ENCODE results near the gene ZNF341.

DNA sequence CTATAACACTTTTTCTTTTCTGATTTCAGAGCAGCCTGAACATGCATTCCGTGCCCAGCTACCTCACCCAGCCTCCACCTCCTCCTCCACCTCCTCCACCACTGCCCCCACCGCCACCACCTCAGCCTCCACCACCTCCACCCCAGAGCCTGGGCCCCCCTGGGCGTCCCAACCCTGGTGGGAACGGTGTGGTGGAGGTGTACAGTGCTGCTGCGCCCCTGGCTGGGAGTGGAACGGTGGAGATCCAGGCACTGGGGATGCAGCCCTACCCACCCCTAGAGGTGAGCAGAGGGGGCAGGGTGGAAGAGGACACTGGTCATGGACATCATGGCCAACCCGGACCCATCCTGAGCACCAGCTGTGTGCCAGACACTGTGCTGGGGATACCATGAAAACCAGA, 21.3 kb downstream of the ZNF341 start:
- no peak for TF ChIP-seq POLR2A (IDR thresholded peaks at IDR 0.05)
- TF ChIP-seq, protein P1, sequence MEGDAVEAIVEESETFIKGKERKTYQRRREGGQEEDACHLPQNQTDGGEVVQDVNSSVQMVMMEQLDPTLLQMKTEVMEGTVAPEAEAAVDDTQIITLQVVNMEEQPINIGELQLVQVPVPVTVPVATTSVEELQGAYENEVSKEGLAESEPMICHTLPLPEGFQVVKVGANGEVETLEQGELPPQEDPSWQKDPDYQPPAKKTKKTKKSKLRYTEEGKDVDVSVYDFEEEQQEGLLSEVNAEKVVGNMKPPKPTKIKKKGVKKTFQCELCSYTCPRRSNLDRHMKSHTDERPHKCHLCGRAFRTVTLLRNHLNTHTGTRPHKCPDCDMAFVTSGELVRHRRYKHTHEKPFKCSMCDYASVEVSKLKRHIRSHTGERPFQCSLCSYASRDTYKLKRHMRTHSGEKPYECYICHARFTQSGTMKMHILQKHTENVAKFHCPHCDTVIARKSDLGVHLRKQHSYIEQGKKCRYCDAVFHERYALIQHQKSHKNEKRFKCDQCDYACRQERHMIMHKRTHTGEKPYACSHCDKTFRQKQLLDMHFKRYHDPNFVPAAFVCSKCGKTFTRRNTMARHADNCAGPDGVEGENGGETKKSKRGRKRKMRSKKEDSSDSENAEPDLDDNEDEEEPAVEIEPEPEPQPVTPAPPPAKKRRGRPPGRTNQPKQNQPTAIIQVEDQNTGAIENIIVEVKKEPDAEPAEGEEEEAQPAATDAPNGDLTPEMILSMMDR (IDR thresholded peaks at IDR 0.05) = no peak
- TF ChIP-seq POLR2AphosphoS5 (IDR thresholded peaks at IDR 0.05) = no peak

Data from sigmoid colon (tissue), 4 donors.